GM12801 (cell line): ENCODE data around the gene TRAPPC3L.

ENCODE experiments used
- CTCF ChIP-seq: IDR thresholded peaks from one replicate; pipeline ENCODE4 v1.5.1; 2011; ENCODE audit warnings: control low read depth; ENCODE audit not compliant: insufficient read length; ENCODE audit errors: extremely low read depth

The TRAPPC3L gene

GRCh38 chr6:116556814-116557415 lies 11.4 kb upstream of the TRAPPC3L start:
- TF ChIP-seq CTCF = no peak

- no peak for TF ChIP-seq CTCF
These were observed 10.6 kb upstream of the TRAPPC3L start for GRCh38 chr6:116556065-116556464.

GRCh38 chr6:116553451-116553850 lies 8.0 kb upstream of the TRAPPC3L start, which contains the start of gene CALHM4:
TSS of gene CALHM4 (plus strand) at chr6:116553751. CDS start at chr6:116553794, 43 bp downstream.
- TF ChIP-seq CTCF = no peak

- TF ChIP-seq CTCF = no peak
These were observed 5.3 kb upstream of the TRAPPC3L start for GRCh38 chr6:116550796-116551195.

GRCh38 chr6:116547358-116547757 lies 1.9 kb upstream of the TRAPPC3L start:
- no peak for TF ChIP-seq CTCF

- no peak for TF ChIP-seq CTCF
These were observed 2.3 kb downstream of the TRAPPC3L start for GRCh38 chr6:116543149-116543548.

GRCh38 chr6:116542426-116542825 lies 3.1 kb downstream of the TRAPPC3L start:
- no peak for TF ChIP-seq CTCF
